B cell (primary cell): ENCODE measurements around the gene AKAP6. TPM values are rescaled to one million over a fixed set of nuclear protein-coding genes. Genes with fewer than 3 reads are reported as not detected.

Experiments
- ATAC-seq: fragments of 200-7000 bp; cut with Tn5 transposase; one replicate; pipeline ENCODE4 v1.10.0; 2021; ENCODE audit warnings: low read depth, mild to moderate bottlenecking, moderate number of reproducible peaks, moderate library complexity
- CTCF ChIA-PET: fragments of 350-600 bp; sonication (Branson Sonifier 250); formaldehyde crosslinking; loops from one replicate; lab custom pipeline; 2021; ENCODE audit warnings: antibody characterized with exemption, inconsistent platforms; lab: Charles Lee
- POLR2A ChIA-PET: fragments of 350-600 bp; sonication (Branson Sonifier 250); formaldehyde crosslinking; loops from one replicate; lab custom pipeline; 2021; ENCODE audit warnings: antibody characterized with exemption; lab: Charles Lee
- DNase-seq: peaks from one replicate; pipeline ENCODE4 v3.0.0; 2013
- H2AFZ ChIP-seq: 2 replicates; pipeline ENCODE4 v1.6.1; 2012; ENCODE audit warnings: mild to moderate bottlenecking, low read depth, low read length; ENCODE audit not compliant: insufficient read depth, poor library complexity, severe bottlenecking
- H3K27ac ChIP-seq, 2 donors: 1 replicate in 1 of 2; 2 replicates in 1 of 2; pipeline ENCODE4 v1.5.1; 2012 to 2013; ENCODE audit warnings: low read length in 2 of 2, mild to moderate bottlenecking in 2 of 2, moderate library complexity in 1 of 2
- H3K27me3 ChIP-seq, 4 experiments: fragments of 200-600 bp in 1 of 4; sonication (generic) in 1 of 4; replicated peaks in 1 of 4; 1 replicate in 2 of 4; 2 replicates in 2 of 4; pipeline versions ENCODE4 v1.6.1 to v1.7.0; 2013 to 2016; ENCODE audit warnings: low read length in 3 of 4, mild to moderate bottlenecking in 2 of 4, mixed read lengths in 1 of 4, moderate library complexity in 1 of 4; ENCODE audit not compliant: insufficient read depth in 4 of 4, control insufficient read depth in 3 of 4; ENCODE audit errors: control extremely low read depth in 1 of 4
- H3K36me3 ChIP-seq, 2 experiments: replicated peaks in 1 of 2; 1 replicate in 1 of 2; 2 replicates in 1 of 2; pipeline versions ENCODE4 v1.6.1 to v1.7.1; 2013; ENCODE audit warnings: low read length in 1 of 2; ENCODE audit not compliant: insufficient read depth in 2 of 2, control insufficient read depth in 1 of 2; ENCODE audit errors: control extremely low read depth in 1 of 2, extremely low read depth in 1 of 2
- H3K4me1 ChIP-seq, 2 donors: fragments of 200-600 bp in 1 of 2; sonication (generic) in 1 of 2; 1 replicate in 1 of 2; 2 replicates in 1 of 2; pipeline versions ENCODE4 v1.5.1 to v1.6.1; 2013 to 2017; ENCODE audit warnings: low read length in 2 of 2; ENCODE audit not compliant: control insufficient read depth in 2 of 2, insufficient read depth in 2 of 2
- H3K4me2 ChIP-seq: replicated peaks from 2 replicates; pipeline ENCODE3; 2012; ENCODE audit warnings: mild to moderate bottlenecking, low read depth, low read length; ENCODE audit not compliant: poor library complexity, severe bottlenecking
- H3K4me3 ChIP-seq, 5 experiments: fragments of 200-600 bp in 1 of 5; sonication (generic) in 1 of 5; 1 replicate in 3 of 5; 2 replicates in 2 of 5; pipeline versions ENCODE4 v1.5.1 to v1.7.0; 2011 to 2016; ENCODE audit warnings: low read length in 4 of 5, mild to moderate bottlenecking in 4 of 5, low read depth in 2 of 5, control low read depth in 1 of 5, moderate library complexity in 1 of 5; ENCODE audit not compliant: insufficient read depth in 1 of 5; ENCODE audit errors: control extremely low read depth in 1 of 5, extremely low read depth in 1 of 5
- H3K79me2 ChIP-seq: fragments of 200-600 bp; sonication (generic); one replicate; pipeline ENCODE4 v1.6.0; 2016; ENCODE audit warnings: low read length; ENCODE audit not compliant: control insufficient read depth, insufficient read depth
- H3K9ac ChIP-seq: fragments of 200-600 bp; sonication (generic); 2 replicates; pipeline ENCODE4 v1.6.1; 2017; ENCODE audit warnings: mild to moderate bottlenecking, low read length, moderate library complexity
- H3K9me3 ChIP-seq, 3 donors: one replicate each; pipeline versions ENCODE4 v1.6.1 to v1.7.1; 2013; ENCODE audit warnings: low read length in 2 of 3; ENCODE audit not compliant: control insufficient read depth in 2 of 3, insufficient read depth in 1 of 3; ENCODE audit errors: control extremely low read depth in 1 of 3
- H4K20me1 ChIP-seq: 2 replicates; pipeline ENCODE4 v1.6.0; 2012; ENCODE audit warnings: mild to moderate bottlenecking, low read length; ENCODE audit not compliant: insufficient read depth, control insufficient read depth, poor library complexity, severe bottlenecking
- H3K27ac Mint-ChIP-seq: one replicate; pipeline ENCODE4 v1.8.0; 2021; ENCODE audit warnings: mixed read lengths
- H3K27me3 Mint-ChIP-seq: one replicate; pipeline ENCODE4 v1.8.0; 2021; ENCODE audit warnings: mixed read lengths
- H3K4me1 Mint-ChIP-seq: one replicate; pipeline ENCODE4 v1.8.0; 2021; ENCODE audit warnings: mixed read lengths
- H3K4me3 Mint-ChIP-seq: one replicate; pipeline ENCODE4 v1.8.0; 2021; ENCODE audit warnings: mixed read lengths
- H3K9me3 Mint-ChIP-seq: one replicate; pipeline ENCODE4 v1.8.0; 2022; ENCODE audit warnings: mixed read lengths; ENCODE audit not compliant: insufficient read depth
- CTCF ChIP-seq: fragments of 200-600 bp; IDR thresholded peaks from one replicate; pipeline ENCODE4 v1.8.0; 2022; ENCODE audit warnings: antibody characterized with exemption, mild to moderate bottlenecking
- EZH2 ChIP-seq: IDR thresholded peaks from 2 replicates; pipeline ENCODE4 v1.6.1; 2012; ENCODE audit warnings: borderline replicate concordance, low read depth, mild to moderate bottlenecking, moderate library complexity, low read length; ENCODE audit not compliant: insufficient read depth, poor library complexity, severe bottlenecking
- WGBS: methylation state at CpG from one replicate; pipeline ENCODE4 v1.1.5; 2013; ENCODE audit warnings: missing lambda C conversion rate; ENCODE audit not compliant: insufficient coverage; 5-methylcytosine and 5-hydroxymethylcytosine counted together
- intact Hi-C: fragments of 100-400 bp; cut with micrococcal nuclease; formaldehyde crosslinking; loops from one replicate; pipeline ENCODE4 v1.10.0; 2022
- polyA plus RNA-seq: library from polyadenylated mRNA; depleted of rRNA; stranded (reverse); fragments of >200 nt; gene quantifications from 2 replicates; pipeline ENCODE4 v1.2.3, GENCODE V29; 2012
- total RNA-seq, 2 donors: library from RNA; stranded (reverse); fragments of 120-200 nt in 1 of 2; gene quantifications; 1 replicate in 1 of 2; 2 replicates in 1 of 2; pipeline versions ENCODE4 v1.2.3 to v1.2.4, GENCODE V29; 2013 to 2022

The AKAP6 gene
- total and polyA plus RNA-seq, 2 donors (not counting 1 experiment from before 2014, with no cell fraction given) = 1.4 to 2.8 TPM

GRCh38 chr14:32809255-32809654 is 480.2 kb downstream of the AKAP6 start:
- Histone ChIP-seq H2AFZ (no peak overlapping the region), H3K9ac (no peak overlapping the region), H3K4me2 (no peak overlapping the region), H4K20me1 (no peaks in the 10 kb centered on the region), H3K36me3 (no peaks in the 10 kb centered on the region), H3K4me1 (no peaks in the 10 kb centered on the region), H3K79me2 (no peaks in the 10 kb centered on the region), H3K27ac (no peak overlapping the region), H3K27me3 (no peaks in the 10 kb centered on the region), H3K4me3 (no peak overlapping the region), H3K9me3 (peaks cover 0 to 4% (median 0%) of the 10 kb centered on the region in 3 donors)
- intact Hi-C loops = no loop called here
- H3K27me3 Mint-ChIP-seq = no peaks in the 10 kb centered on the region
- peaks cover 5% of the 10 kb centered on the region for H3K9me3 Mint-ChIP-seq
- H3K4me1 Mint-ChIP-seq = no peaks in the 10 kb centered on the region
- H3K27ac Mint-ChIP-seq = no peak overlapping the region
- DNase-seq = no peak
- ChIA-PET POLR2A (no interaction called here), CTCF (no interaction called here)
- no CpG with 5 or more reads among the region's 2 CpGs for WGBS
- TF ChIP-seq CTCF (no peak), EZH2 (no peak)
- ATAC-seq = no peak
- H3K4me3 Mint-ChIP-seq = no peak overlapping the region

- Histone ChIP-seq H4K20me1 (no peaks in the 10 kb centered on the region), H3K4me1 (no peaks in the 10 kb centered on the region), H3K9me3 (no peaks in the 10 kb centered on the region), H3K27ac (no peak overlapping the region), H3K36me3 (no peaks in the 10 kb centered on the region), H3K4me3 (no peak overlapping the region), H3K9ac (no peak overlapping the region), H3K79me2 (no peaks in the 10 kb centered on the region), H3K4me2 (no peak overlapping the region), H3K27me3 (no peaks in the 10 kb centered on the region), H2AFZ (no peak overlapping the region)
- TF ChIP-seq EZH2 (no peak), CTCF (no peak)
- H3K4me3 Mint-ChIP-seq = no peak overlapping the region
- intact Hi-C loops = no loop called here
- ATAC-seq (no peak), DNase-seq (no peak)
- H3K27ac Mint-ChIP-seq = no peak overlapping the region
- CTCF ChIA-PET = no interaction called here
- POLR2A ChIA-PET = no interaction called here
- no peaks in the 10 kb centered on the region for H3K9me3 Mint-ChIP-seq
- H3K27me3 Mint-ChIP-seq = no peaks in the 10 kb centered on the region
- no CpG with 5 or more reads among the region's 4 CpGs for WGBS
- H3K4me1 Mint-ChIP-seq = no peaks in the 10 kb centered on the region
Observed at GRCh38 chr14:32813401-32813800, 484.3 kb downstream of the AKAP6 start.
